ENCODE measurements around the gene DNAH8. TPM values are rescaled to one million over a fixed set of nuclear protein-coding genes. Genes with fewer than 3 reads are reported as not detected.

Gene DNAH8
- polyA plus RNA-seq, 3 donors, result not detected

DNA sequence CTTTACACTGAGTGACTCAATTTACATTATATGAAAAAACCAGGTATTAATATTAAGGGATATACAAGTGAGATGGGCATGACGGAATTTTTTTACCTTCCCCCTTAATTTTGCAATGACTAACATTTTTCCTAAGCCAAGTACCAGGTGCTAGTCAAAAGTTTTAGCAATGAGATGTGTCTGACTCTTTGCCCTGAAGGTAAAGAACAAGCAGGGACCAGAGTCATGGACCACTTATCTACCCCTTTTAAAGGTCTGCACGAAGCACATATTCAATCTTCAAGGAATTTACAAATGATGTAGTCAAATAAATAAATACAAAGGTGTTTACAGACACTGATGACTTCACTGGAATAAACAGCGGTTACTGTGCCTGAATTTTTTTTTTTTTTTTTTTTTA is 13.6 kb upstream of the DNAH8 start:
- Histone ChIP-seq H3K27me3 (ENCODE audit: control insufficient read depth in 2 of 2, insufficient read depth in 2 of 2, low read length in 2 of 2) (no peaks in the 10 kb centered on the region), H3K4me1 (ENCODE audit: control insufficient read depth in 1 of 2, insufficient read depth in 2 of 2, low read length in 2 of 2) (peaks cover 8 to 11% of the 10 kb centered on the region in 2 donors), H3K4me2 (replicated peaks; ENCODE audit: extremely low read depth, low read length, poor library complexity, severe bottlenecking) (no peak overlapping the region), H3K9ac (ENCODE audit: insufficient read depth, low read length, poor library complexity, severe bottlenecking) (no peak overlapping the region), H3K79me2 (ENCODE audit: insufficient read depth, low read length) (peaks cover 9% of the 10 kb centered on the region), H3K4me3 (replicated peaks in 1 of 3; ENCODE audit: low read depth in 2 of 3, low read length in 3 of 3) (no peak overlapping the region), H3K36me3 (replicated peaks in 1 of 2; ENCODE audit: control insufficient read depth in 1 of 2, insufficient read depth in 2 of 2, low read length in 2 of 2) (no peaks in the 10 kb centered on the region), H3K9me3 (replicated peaks in 1 of 2; ENCODE audit: control insufficient read depth in 1 of 2, insufficient read depth in 1 of 2, low read length in 2 of 2) (peaks cover 8 to 11% of the 10 kb centered on the region in 2 donors), H2AFZ (ENCODE audit: insufficient read depth, low read depth, low read length, poor library complexity, severe bottlenecking) (no peak overlapping the region), H4K20me1 (ENCODE audit: insufficient read depth, low read length) (no peaks in the 10 kb centered on the region), H3K27ac (ENCODE audit: low read depth in 1 of 2, low read length in 2 of 2) (no peak overlapping the region)
- intact Hi-C loops (cut with micrococcal nuclease), result loop anchor here (5.0 kb wide), 1 partner anchor 59 kb away; no protein-coding TSS in a partner anchor
- Mint-ChIP-seq H3K27me3 (ENCODE audit: low read depth in 3 of 3) (peaks cover 0 to 3% (median 3%) of the 10 kb centered on the region in 3 donors), H3K4me3 (no peak overlapping the region), H3K36me3 (peaks cover 9 to 10% of the 10 kb centered on the region in 2 donors), H3K4me1 (peaks cover 12% of the 10 kb centered on the region), H3K27ac (no peak overlapping the region), H3K9me3 (peaks cover 9 to 21% (median 13%) of the 10 kb centered on the region in 7 donors)
- no peak for DNase-seq
- no CpG with 5 or more reads among the region's 3 CpGs for WGBS (ENCODE audit: insufficient coverage)
- TF ChIP-seq, protein P1, sequence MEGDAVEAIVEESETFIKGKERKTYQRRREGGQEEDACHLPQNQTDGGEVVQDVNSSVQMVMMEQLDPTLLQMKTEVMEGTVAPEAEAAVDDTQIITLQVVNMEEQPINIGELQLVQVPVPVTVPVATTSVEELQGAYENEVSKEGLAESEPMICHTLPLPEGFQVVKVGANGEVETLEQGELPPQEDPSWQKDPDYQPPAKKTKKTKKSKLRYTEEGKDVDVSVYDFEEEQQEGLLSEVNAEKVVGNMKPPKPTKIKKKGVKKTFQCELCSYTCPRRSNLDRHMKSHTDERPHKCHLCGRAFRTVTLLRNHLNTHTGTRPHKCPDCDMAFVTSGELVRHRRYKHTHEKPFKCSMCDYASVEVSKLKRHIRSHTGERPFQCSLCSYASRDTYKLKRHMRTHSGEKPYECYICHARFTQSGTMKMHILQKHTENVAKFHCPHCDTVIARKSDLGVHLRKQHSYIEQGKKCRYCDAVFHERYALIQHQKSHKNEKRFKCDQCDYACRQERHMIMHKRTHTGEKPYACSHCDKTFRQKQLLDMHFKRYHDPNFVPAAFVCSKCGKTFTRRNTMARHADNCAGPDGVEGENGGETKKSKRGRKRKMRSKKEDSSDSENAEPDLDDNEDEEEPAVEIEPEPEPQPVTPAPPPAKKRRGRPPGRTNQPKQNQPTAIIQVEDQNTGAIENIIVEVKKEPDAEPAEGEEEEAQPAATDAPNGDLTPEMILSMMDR (IDR thresholded peaks at IDR 0.05), result no peak

DNA sequence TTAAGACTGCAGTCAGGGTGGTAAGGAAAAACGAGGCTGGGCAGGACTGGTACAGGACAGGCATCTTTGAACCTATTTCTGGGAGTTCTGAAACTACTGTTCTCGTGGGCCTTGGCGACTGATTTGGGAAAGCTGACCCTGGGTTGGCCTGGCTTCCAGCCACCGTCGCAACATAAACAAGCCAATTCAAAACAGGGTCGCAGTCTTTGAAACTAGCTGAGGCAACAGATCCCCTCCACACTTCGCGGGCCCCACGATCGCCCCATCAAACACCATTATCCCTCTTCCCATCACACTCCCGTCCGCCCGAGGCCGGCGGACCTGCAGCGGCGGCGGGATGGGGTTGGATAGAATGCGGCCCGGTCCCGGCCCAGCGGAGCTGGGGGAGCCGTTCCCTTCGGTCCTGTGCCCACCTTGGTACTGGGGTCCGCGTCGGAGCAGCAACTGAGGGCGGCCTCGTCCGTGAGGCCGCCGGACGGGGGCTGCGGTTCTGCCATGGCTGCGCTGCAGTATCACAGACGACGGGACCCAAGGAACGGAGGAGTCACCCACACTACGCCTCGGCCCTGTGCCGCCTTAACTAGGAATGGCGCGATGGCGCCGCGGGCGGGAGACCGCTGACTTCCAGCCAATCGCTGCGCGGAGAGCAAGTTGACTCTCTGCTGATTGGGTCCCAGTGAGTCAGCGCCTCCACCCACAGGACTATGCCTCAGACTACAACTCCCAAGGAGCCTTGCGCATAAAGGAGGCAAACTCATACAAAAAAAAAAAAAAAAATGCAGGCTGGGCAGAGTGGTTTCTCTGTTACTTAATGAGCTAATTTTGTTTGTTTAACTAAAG is 12.3 kb upstream of the DNAH8 start, which contains the start of gene GLO1:
Gene GLO1, minus strand, starts transcription at position 588 of the 840 bp plus-strand sequence. Its CDS starts 91 bp downstream, at position 497.
- H3K4me1 ChIP-seq (ENCODE audit: control insufficient read depth in 1 of 2, insufficient read depth in 2 of 2, low read length in 2 of 2), result peaks cover 8 to 11% of the 10 kb centered on the region in 2 donors
- Mint-ChIP-seq H3K27me3 (ENCODE audit: low read depth in 3 of 3) (peaks cover 2 to 15% (median 6%) of the 10 kb centered on the region in 3 donors), H3K4me1 (peaks cover 12% of the 10 kb centered on the region), H3K36me3 (peaks cover 9 to 10% of the 10 kb centered on the region in 2 donors), H3K4me3 (peak within 1 kb of the TSS; percentile 86 to 94), H3K9me3 (peaks cover 9 to 21% (median 13%) of the 10 kb centered on the region in 7 donors), H3K27ac (peak within 1 kb of the TSS; percentile 59 to 91 (median 85))
- peak within 1 kb of the TSS; percentile 54 to 82 for H3K27ac ChIP-seq (ENCODE audit: low read depth in 1 of 2, low read length in 2 of 2)
- peak within 1 kb of the TSS; percentile 100 for H2AFZ ChIP-seq (ENCODE audit: insufficient read depth, low read depth, low read length, poor library complexity, severe bottlenecking)
- intact Hi-C loops (cut with micrococcal nuclease), result loop anchor here (5.0 kb wide), 1 partner anchor 60 kb away; no protein-coding TSS in a partner anchor
- peak; percentile 95 to 96 (median 96) for DNase-seq
- H3K9me3 ChIP-seq (replicated peaks in 1 of 2; ENCODE audit: control insufficient read depth in 1 of 2, insufficient read depth in 1 of 2, low read length in 2 of 2), result peaks cover 8 to 11% of the 10 kb centered on the region in 2 donors
- H3K27me3 ChIP-seq (ENCODE audit: control insufficient read depth in 2 of 2, insufficient read depth in 2 of 2, low read length in 2 of 2), result no peaks in the 10 kb centered on the region
- H3K36me3 ChIP-seq (replicated peaks in 1 of 2; ENCODE audit: control insufficient read depth in 1 of 2, insufficient read depth in 2 of 2, low read length in 2 of 2), result no peaks in the 10 kb centered on the region
- TF ChIP-seq, protein P1 (IDR thresholded peaks at IDR 0.05), result no peak
- H3K4me3 ChIP-seq (replicated peaks in 1 of 3; ENCODE audit: low read depth in 2 of 3, low read length in 3 of 3), result peak within 1 kb of the TSS; percentile 46 to 90 (median 81)
- peaks cover 9% of the 10 kb centered on the region for H3K79me2 ChIP-seq (ENCODE audit: insufficient read depth, low read length)
- WGBS (ENCODE audit: insufficient coverage), result under 1% methylated on average over 41 of the region's 53 CpGs
- H3K4me2 ChIP-seq (replicated peaks; ENCODE audit: extremely low read depth, low read length, poor library complexity, severe bottlenecking), result peak within 1 kb of the TSS; percentile 80
- peak within 1 kb of the TSS; percentile 91 for H3K9ac ChIP-seq (ENCODE audit: insufficient read depth, low read length, poor library complexity, severe bottlenecking)
- no peaks in the 10 kb centered on the region for H4K20me1 ChIP-seq (ENCODE audit: insufficient read depth, low read length)

All from CD14-positive monocyte (primary cell).